ENCODE measurements around the gene LHX2.

The LHX2 gene

GRCh38 chr9:124022201-124023121 lies 10.9 kb downstream of the LHX2 start:
- Histone ChIP-seq H3K9ac (ENCODE audit: low read depth, low read length) (no peak overlapping the region), H3K27ac (ENCODE audit: low read depth, low read length) (no peak overlapping the region), H3K4me1 (ENCODE audit: insufficient read depth, low read length) (peaks cover 13% of the 10 kb centered on the region; the same call in 1 of the 2 replicates), H3K27me3 (ENCODE audit: insufficient read depth, low read length) (peaks cover 80% of the 10 kb centered on the region), H3K36me3 (ENCODE audit: insufficient read depth, low read length) (no peaks in the 10 kb centered on the region), H3K4me3 (ENCODE audit: low read length) (no peak overlapping the region), H3K9me3 (ENCODE audit: insufficient read depth, low read depth, low read length) (no peaks in the 10 kb centered on the region)
- 5% methylated on average over 38 of the region's 38 CpGs for WGBS

- H3K9ac ChIP-seq (ENCODE audit: low read depth, low read length): no peak overlapping the region
- H3K4me1 ChIP-seq (ENCODE audit: insufficient read depth, low read length): peaks cover 8% of the 10 kb centered on the region; the same call in 1 of the 2 replicates
- H3K36me3 ChIP-seq (ENCODE audit: insufficient read depth, low read length): no peaks in the 10 kb centered on the region
- H3K27ac ChIP-seq (ENCODE audit: low read depth, low read length): no peak overlapping the region
- 75% methylated on average over 2 of the region's 2 CpGs for WGBS
- H3K9me3 ChIP-seq (ENCODE audit: insufficient read depth, low read depth, low read length): no peaks in the 10 kb centered on the region
- no peak overlapping the region for H3K4me3 ChIP-seq (ENCODE audit: low read length)
- peaks cover 72% of the 10 kb centered on the region for H3K27me3 ChIP-seq (ENCODE audit: insufficient read depth, low read length)
Measured at GRCh38 chr9:124024107-124024506, 12.5 kb downstream of the LHX2 start.

GRCh38 chr9:124029617-124030016 lies 18.0 kb downstream of the LHX2 start:
- Histone ChIP-seq H3K9me3 (ENCODE audit: insufficient read depth, low read depth, low read length) (no peaks in the 10 kb centered on the region), H3K9ac (ENCODE audit: low read depth, low read length) (no peak overlapping the region), H3K4me1 (ENCODE audit: insufficient read depth, low read length) (no peaks in the 10 kb centered on the region), H3K27me3 (ENCODE audit: insufficient read depth, low read length) (peaks cover 59% of the 10 kb centered on the region), H3K27ac (ENCODE audit: low read depth, low read length) (no peak overlapping the region), H3K36me3 (ENCODE audit: insufficient read depth, low read length) (no peaks in the 10 kb centered on the region), H3K4me3 (ENCODE audit: low read length) (no peak overlapping the region)
- 66% methylated on average over 12 of the region's 12 CpGs for whole genome bisulfite sequencing

GRCh38 chr9:124030969-124031451 lies 19.4 kb downstream of the LHX2 start:
- Histone ChIP-seq H3K36me3 (ENCODE audit: insufficient read depth, low read length) (no peaks in the 10 kb centered on the region), H3K9me3 (ENCODE audit: insufficient read depth, low read depth, low read length) (no peaks in the 10 kb centered on the region), H3K27me3 (ENCODE audit: insufficient read depth, low read length) (peaks cover 65% of the 10 kb centered on the region), H3K4me1 (ENCODE audit: insufficient read depth, low read length) (no peaks in the 10 kb centered on the region), H3K27ac (ENCODE audit: low read depth, low read length) (no peak overlapping the region), H3K4me3 (ENCODE audit: low read length) (no peak overlapping the region), H3K9ac (ENCODE audit: low read depth, low read length) (no peak overlapping the region)
- 90% methylated on average over 16 of the region's 16 CpGs for WGBS

GRCh38 chr9:124032247-124032646 lies 20.7 kb downstream of the LHX2 start:
- no peaks in the 10 kb centered on the region for H3K4me1 ChIP-seq (ENCODE audit: insufficient read depth, low read length)
- H3K9ac ChIP-seq (ENCODE audit: low read depth, low read length): no peak overlapping the region
- no peak overlapping the region for H3K27ac ChIP-seq (ENCODE audit: low read depth, low read length)
- no peaks in the 10 kb centered on the region for H3K9me3 ChIP-seq (ENCODE audit: insufficient read depth, low read depth, low read length)
- H3K4me3 ChIP-seq (ENCODE audit: low read length): peak overlapping the region; percentile 37
- no peaks in the 10 kb centered on the region for H3K36me3 ChIP-seq (ENCODE audit: insufficient read depth, low read length)
- 10% methylated on average over 24 of the region's 24 CpGs for WGBS
- peaks cover 61% of the 10 kb centered on the region for H3K27me3 ChIP-seq (ENCODE audit: insufficient read depth, low read length)

- H3K4me1 ChIP-seq (ENCODE audit: insufficient read depth, low read length): peaks cover 4% of the 10 kb centered on the region; the same call in 1 of the 2 replicates
- WGBS: 86% methylated on average over 5 of the region's 5 CpGs
- no peak overlapping the region for H3K27ac ChIP-seq (ENCODE audit: low read depth, low read length)
- no peaks in the 10 kb centered on the region for H3K36me3 ChIP-seq (ENCODE audit: insufficient read depth, low read length)
- no peak overlapping the region for H3K9ac ChIP-seq (ENCODE audit: low read depth, low read length)
- peaks cover 63% of the 10 kb centered on the region for H3K27me3 ChIP-seq (ENCODE audit: insufficient read depth, low read length)
- H3K9me3 ChIP-seq (ENCODE audit: insufficient read depth, low read depth, low read length): no peaks in the 10 kb centered on the region
- H3K4me3 ChIP-seq (ENCODE audit: low read length): no peak overlapping the region
Measured at GRCh38 chr9:124033348-124033747, 21.8 kb downstream of the LHX2 start.

- WGBS: 88% methylated on average over 3 of the region's 3 CpGs
- Histone ChIP-seq H3K36me3 (ENCODE audit: insufficient read depth, low read length) (no peaks in the 10 kb centered on the region), H3K9me3 (ENCODE audit: insufficient read depth, low read depth, low read length) (no peaks in the 10 kb centered on the region), H3K27me3 (ENCODE audit: insufficient read depth, low read length) (peaks cover 64% of the 10 kb centered on the region), H3K9ac (ENCODE audit: low read depth, low read length) (no peak overlapping the region), H3K4me1 (ENCODE audit: insufficient read depth, low read length) (peaks cover 4% of the 10 kb centered on the region; the same call in 1 of the 2 replicates), H3K4me3 (ENCODE audit: low read length) (no peak overlapping the region), H3K27ac (ENCODE audit: low read depth, low read length) (no peak overlapping the region)
Measured at GRCh38 chr9:124033967-124034366, 22.4 kb downstream of the LHX2 start.

GRCh38 chr9:124035001-124035650 lies 23.6 kb downstream of the LHX2 start:
- Histone ChIP-seq H3K4me1 (ENCODE audit: insufficient read depth, low read length) (peaks cover 4% of the 10 kb centered on the region; the same call in 1 of the 2 replicates), H3K36me3 (ENCODE audit: insufficient read depth, low read length) (no peaks in the 10 kb centered on the region), H3K27me3 (ENCODE audit: insufficient read depth, low read length) (peaks cover 73% of the 10 kb centered on the region), H3K27ac (ENCODE audit: low read depth, low read length) (no peak overlapping the region), H3K9me3 (ENCODE audit: insufficient read depth, low read depth, low read length) (no peaks in the 10 kb centered on the region), H3K9ac (ENCODE audit: low read depth, low read length) (no peak overlapping the region), H3K4me3 (ENCODE audit: low read length) (no peak overlapping the region)
- WGBS: 90% methylated on average over 17 of the region's 17 CpGs

GRCh38 chr9:124036578-124036977 lies 25.0 kb downstream of the LHX2 start:
- Histone ChIP-seq H3K9me3 (ENCODE audit: insufficient read depth, low read depth, low read length) (no peaks in the 10 kb centered on the region), H3K36me3 (ENCODE audit: insufficient read depth, low read length) (no peaks in the 10 kb centered on the region), H3K4me1 (ENCODE audit: insufficient read depth, low read length) (peaks cover 8% of the 10 kb centered on the region; the same call in 1 of the 2 replicates), H3K4me3 (ENCODE audit: low read length) (no peak overlapping the region), H3K27me3 (ENCODE audit: insufficient read depth, low read length) (peaks cover 76% of the 10 kb centered on the region), H3K27ac (ENCODE audit: low read depth, low read length) (no peak overlapping the region), H3K9ac (ENCODE audit: low read depth, low read length) (no peak overlapping the region)
- 90% methylated on average over 1 of the region's 1 CpG for WGBS

- Histone ChIP-seq H3K27ac (ENCODE audit: low read depth, low read length) (no peak overlapping the region), H3K36me3 (ENCODE audit: insufficient read depth, low read length) (no peaks in the 10 kb centered on the region), H3K4me3 (ENCODE audit: low read length) (no peak overlapping the region), H3K4me1 (ENCODE audit: insufficient read depth, low read length) (peaks cover 8% of the 10 kb centered on the region; the same call in 1 of the 2 replicates), H3K27me3 (ENCODE audit: insufficient read depth, low read length) (peaks cover 76% of the 10 kb centered on the region), H3K9ac (ENCODE audit: low read depth, low read length) (no peak overlapping the region), H3K9me3 (ENCODE audit: insufficient read depth, low read depth, low read length) (no peaks in the 10 kb centered on the region)
- 59% methylated on average over 6 of the region's 6 CpGs for WGBS
Measured at GRCh38 chr9:124037790-124038189, 26.2 kb downstream of the LHX2 start.

GRCh38 chr9:124038239-124038638 lies 26.7 kb downstream of the LHX2 start:
- Histone ChIP-seq H3K27me3 (ENCODE audit: insufficient read depth, low read length) (peaks cover 74% of the 10 kb centered on the region), H3K36me3 (ENCODE audit: insufficient read depth, low read length) (no peaks in the 10 kb centered on the region), H3K9me3 (ENCODE audit: insufficient read depth, low read depth, low read length) (no peaks in the 10 kb centered on the region), H3K27ac (ENCODE audit: low read depth, low read length) (no peak overlapping the region), H3K4me1 (ENCODE audit: insufficient read depth, low read length) (peaks cover 8% of the 10 kb centered on the region; the same call in 1 of the 2 replicates), H3K4me3 (ENCODE audit: low read length) (no peak overlapping the region), H3K9ac (ENCODE audit: low read depth, low read length) (no peak overlapping the region)
- WGBS: 78% methylated on average over 6 of the region's 6 CpGs

Measured in HUES64 (cell line).